Right cardiac atrium (tissue), 5 donors: ENCODE data around the gene RTTN. TPM values are rescaled to one million over a fixed set of nuclear protein-coding genes. Genes with fewer than 3 reads are reported as not detected.

Experiments
- ATAC-seq, 2 donors: fragments of 200-7000 bp; cut with Tn5 transposase; one replicate each; pipeline versions ENCODE4 v1.8.0 to v1.9.1; 2020; ENCODE audit warnings: moderate library complexity in 2 of 2, mild to moderate bottlenecking in 1 of 2
- DNase-seq, 3 donors: peaks; one replicate each; pipeline ENCODE4 v3.0.0-alpha.2; 2020
- H3K27ac ChIP-seq: one replicate; pipeline ENCODE4 v1.5.1; 2013; ENCODE audit warnings: mild to moderate bottlenecking, low read length, control low read depth, moderate library complexity
- H3K27me3 ChIP-seq: one replicate; pipeline ENCODE4 v1.6.1; 2013; ENCODE audit not compliant: control insufficient read depth, insufficient read depth
- H3K4me1 ChIP-seq: one replicate; pipeline ENCODE4 v1.6.1; 2013; ENCODE audit warnings: low read length; ENCODE audit not compliant: control insufficient read depth, insufficient read depth
- H3K4me3 ChIP-seq: one replicate; pipeline ENCODE4 v1.5.1; 2013; ENCODE audit warnings: low read length, control low read depth
- H3K9me3 ChIP-seq: one replicate; pipeline ENCODE4 v1.6.1; 2013; ENCODE audit warnings: low read length; ENCODE audit not compliant: control insufficient read depth
- WGBS: extraction: QIAGEN DNeasy Blood & Tissue Kit; methylation state at CpG from one replicate; pipeline ENCODE4 v1.1.7; 2013; 5-methylcytosine and 5-hydroxymethylcytosine counted together
- intact Hi-C, 4 donors: fragments of 100-400 bp; cut with DNase I; formaldehyde crosslinking; loops; one replicate each; pipeline versions ENCODE4 v1.11.0 to v1.14.0; 2022 to 2023
- polyA plus RNA-seq: library from polyadenylated mRNA; stranded (reverse); fragments of 200-250 nt; gene quantifications from one replicate; pipeline ENCODE4 v1.2.3, GENCODE V29; 2013
- total RNA-seq, 4 donors: library from RNA; stranded (reverse); fragmentation: NEBNext Ultra II Directional; extraction: Animal tissue kit (Norgen Biotek cat#: 25700); gene quantifications; one replicate each; pipeline ENCODE4 v1.2.1, GENCODE V29; 2021
- donor health status: healthy with polysubstance abuse.
- donor health status: DM: no; HTN: yes; CAD: no.
- donor health status: DM: no; HTN: no; CAD: no.
- donor health status: DM: no; HTN: yes; CAD: no; lungs with severe emphysema.
- donor health status: DM: yes; HTN: yes; CAD: no.

The RTTN gene
- total and polyA plus RNA-seq, 5 donors, result 3.8 to 7.9 (median 6.9) TPM

DNA sequence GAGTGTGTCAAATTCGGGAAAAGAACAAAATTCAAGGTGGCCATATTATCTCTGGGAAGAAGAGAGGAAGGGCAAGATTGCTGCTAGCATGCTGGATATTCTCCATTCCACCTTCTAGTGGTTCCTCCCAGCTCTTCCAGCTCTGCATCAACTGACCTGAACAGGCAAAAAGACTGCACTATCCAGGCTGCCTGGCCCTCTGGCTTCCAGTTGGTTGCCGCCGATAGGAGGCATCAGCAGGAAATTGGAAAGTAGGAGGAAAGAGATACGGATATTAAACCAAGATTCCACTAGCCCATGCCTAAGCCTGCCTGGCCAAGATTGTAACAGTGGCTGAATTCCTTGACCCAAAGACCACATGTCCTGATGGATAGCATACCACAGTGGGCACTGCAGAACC, 1.7 kb upstream of the RTTN start:
- intact Hi-C loops, result loop anchor here in 3 of 4 donors (10.0 kb wide), 1 partner anchor 88 kb away; no protein-coding TSS in a partner anchor

DNA sequence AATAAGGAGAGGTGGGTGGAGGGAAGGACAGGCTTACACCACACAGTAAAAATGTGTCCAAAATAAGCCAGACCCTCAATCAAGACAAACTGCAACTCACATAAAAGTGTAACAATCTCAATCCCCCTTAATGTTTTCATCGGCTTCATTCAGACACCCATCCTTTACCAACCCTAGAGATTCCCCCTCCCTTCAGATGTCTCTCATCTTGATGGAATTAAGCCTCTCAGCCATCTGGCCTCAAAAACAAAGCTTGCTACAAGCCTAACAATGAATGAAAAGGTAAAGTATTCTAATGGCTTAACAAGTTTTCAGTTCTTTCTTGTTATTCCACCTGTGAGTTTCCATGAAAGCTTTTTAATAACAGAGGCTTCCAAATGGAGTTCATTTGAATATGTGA, 5.2 kb downstream of the RTTN start:
- DNase-seq (no peak), ATAC-seq (no peak)
- H3K9me3 ChIP-seq, result no peaks in the 10 kb centered on the region
- no peaks in the 10 kb centered on the region for H3K27me3 ChIP-seq
- H3K4me3 ChIP-seq, result no peak overlapping the region
- H3K27ac ChIP-seq, result no peak overlapping the region
- intact Hi-C loops, result loop anchor here in 3 of 4 donors (10.0 kb wide), 1 partner anchor 95 kb away; no protein-coding TSS in a partner anchor
- WGBS, result 0% methylated on average over 1 of the region's 1 CpG
- H3K4me1 ChIP-seq, result no peaks in the 10 kb centered on the region

More for the DNA sequence above, 1.7 kb upstream of the RTTN start:
- WGBS, result 93% methylated on average over 4 of the region's 4 CpGs
- H3K9me3 ChIP-seq, result no peaks in the 10 kb centered on the region
- ATAC-seq (no peak), DNase-seq (no peak)
- no peaks in the 10 kb centered on the region for H3K27me3 ChIP-seq
- H3K4me3 ChIP-seq, result no peak overlapping the region
- no peaks in the 10 kb centered on the region for H3K4me1 ChIP-seq
- no peak overlapping the region for H3K27ac ChIP-seq

DNA sequence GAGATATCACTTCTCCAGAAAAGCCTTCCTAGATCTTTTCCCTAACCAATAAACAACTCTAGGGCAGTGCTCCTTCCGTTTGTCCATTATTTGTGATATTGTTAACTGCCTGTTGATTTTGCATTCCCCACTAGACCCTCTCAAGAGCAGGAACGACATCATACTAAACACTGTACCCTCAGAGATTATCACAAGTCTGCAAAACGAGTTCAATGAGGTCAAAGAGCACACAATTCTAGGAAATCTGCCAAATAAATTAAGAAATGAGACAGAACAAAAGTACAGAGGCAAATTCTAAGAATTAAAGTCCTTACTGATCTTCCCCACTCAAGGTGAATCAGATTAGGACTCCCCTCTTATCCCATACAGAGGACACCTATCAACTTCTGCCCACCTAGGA, 7.6 kb downstream of the RTTN start:
- WGBS, result 33% methylated on average over 3 of the region's 3 CpGs
- Histone ChIP-seq H3K9me3 (no peaks in the 10 kb centered on the region), H3K27me3 (no peaks in the 10 kb centered on the region), H3K4me3 (no peak overlapping the region), H3K4me1 (no peaks in the 10 kb centered on the region), H3K27ac (no peak overlapping the region)
- DNase-seq (no peak), ATAC-seq (no peak)
- intact Hi-C loops, result loop anchor here (2.0 to 5.0 kb wide), 3 partner anchors 234 to 254 kb away; no protein-coding TSS in a partner anchor

DNA sequence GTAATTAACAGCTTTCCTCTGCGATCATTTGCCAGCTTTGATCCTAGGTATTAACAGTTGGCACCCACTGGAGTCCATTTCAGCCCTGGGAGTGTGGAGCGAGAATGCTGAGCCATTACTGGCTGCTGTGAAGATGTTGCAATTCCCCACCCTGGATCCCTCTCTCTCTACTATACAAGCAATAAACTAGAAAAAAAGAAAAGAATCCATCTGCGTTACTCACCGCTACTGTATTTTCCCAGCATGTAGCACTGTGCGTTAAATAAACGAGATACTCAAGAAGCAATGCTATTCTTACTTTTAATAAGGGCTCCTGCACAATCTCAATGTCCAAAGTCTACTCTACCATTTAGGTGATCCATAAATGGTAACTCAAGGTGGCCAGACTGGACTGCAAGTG, 8.5 kb downstream of the RTTN start:
- Histone ChIP-seq H3K4me3 (no peak overlapping the region), H3K4me1 (no peaks in the 10 kb centered on the region), H3K27ac (no peak overlapping the region), H3K27me3 (no peaks in the 10 kb centered on the region), H3K9me3 (no peaks in the 10 kb centered on the region)
- 92% methylated on average over 6 of the region's 6 CpGs for WGBS
- ATAC-seq (no peak), DNase-seq (no peak)
- intact Hi-C loops, result loop anchor here (2.0 to 5.0 kb wide), 3 partner anchors 235 to 255 kb away; no protein-coding TSS in a partner anchor

DNA sequence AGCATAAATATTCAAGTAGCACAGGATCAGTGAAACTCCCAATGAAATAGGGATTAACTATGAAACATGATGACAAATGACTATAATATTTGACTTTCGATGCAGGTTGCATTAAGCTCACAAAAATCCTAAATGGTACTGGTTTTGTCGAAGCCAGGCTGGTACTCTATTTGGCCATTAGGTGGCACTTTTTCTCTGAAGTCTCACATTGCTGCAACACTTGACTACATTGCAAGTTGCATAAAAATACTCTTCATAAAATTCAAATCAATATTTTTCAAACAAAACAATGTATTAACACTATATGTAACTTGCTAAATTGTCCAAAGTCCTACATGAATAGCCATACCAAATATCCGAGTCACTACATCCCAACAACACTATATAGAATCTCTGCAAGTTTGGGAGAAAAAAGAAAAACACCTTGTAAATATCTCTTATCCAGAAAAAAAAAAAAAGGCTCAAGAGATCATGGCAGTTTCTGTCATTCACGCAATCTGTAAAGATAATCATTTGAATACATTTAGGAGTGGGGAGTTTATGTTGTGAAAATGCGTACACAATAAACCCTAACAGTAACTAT, 9.5 kb downstream of the RTTN start:
- H3K9me3 ChIP-seq, result no peaks in the 10 kb centered on the region
- no peak for DNase-seq
- H3K27ac ChIP-seq, result no peak overlapping the region
- H3K27me3 ChIP-seq, result no peaks in the 10 kb centered on the region
- peak; percentile 61 to 64 for ATAC-seq
- H3K4me3 ChIP-seq, result no peak overlapping the region
- no peaks in the 10 kb centered on the region for H3K4me1 ChIP-seq
- intact Hi-C loops, result loop anchor here (2.0 to 5.0 kb wide), 3 partner anchors 236 to 256 kb away; no protein-coding TSS in a partner anchor
- WGBS, result 64% methylated on average over 5 of the region's 5 CpGs

DNA sequence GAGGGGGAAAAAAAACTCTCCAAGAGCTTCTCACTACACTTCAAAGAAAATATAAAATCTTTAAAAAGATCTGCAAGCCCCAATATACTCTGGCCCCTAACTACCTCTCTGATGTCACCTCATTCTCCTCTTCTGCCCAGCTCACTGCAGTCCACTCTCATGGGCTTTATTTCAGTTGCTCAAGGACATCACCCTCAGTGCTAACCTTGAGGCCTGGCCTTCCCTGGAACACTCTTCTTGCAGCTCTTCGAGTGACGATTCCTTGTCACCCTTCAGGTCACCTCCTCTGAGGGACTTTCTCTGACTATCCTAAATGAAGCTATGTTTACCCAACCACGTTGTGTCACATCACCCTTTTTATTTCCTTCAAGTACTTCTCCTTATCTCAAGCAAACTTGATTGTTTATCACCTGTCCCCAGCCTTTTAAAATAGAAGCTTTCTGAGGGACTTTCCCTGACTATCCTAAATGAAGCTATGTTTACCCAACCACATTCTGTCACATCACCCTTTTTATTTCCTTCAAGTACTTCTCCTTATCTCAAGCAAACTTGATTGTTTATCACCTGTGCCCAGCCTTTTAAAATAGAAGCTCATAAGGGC, 10.4 kb downstream of the RTTN start:
- DNase-seq (no peak), ATAC-seq (peak; percentile 56 to 68)
- no peaks in the 10 kb centered on the region for H3K27me3 ChIP-seq
- 66% methylated on average over 3 of the region's 3 CpGs for WGBS
- no peaks in the 10 kb centered on the region for H3K9me3 ChIP-seq
- H3K4me3 ChIP-seq, result no peak overlapping the region
- intact Hi-C loops, result loop anchor here in 3 of 4 donors (2.0 to 5.0 kb wide), 3 partner anchors 237 to 257 kb away; no protein-coding TSS in a partner anchor
- no peak overlapping the region for H3K27ac ChIP-seq
- H3K4me1 ChIP-seq, result no peaks in the 10 kb centered on the region

DNA sequence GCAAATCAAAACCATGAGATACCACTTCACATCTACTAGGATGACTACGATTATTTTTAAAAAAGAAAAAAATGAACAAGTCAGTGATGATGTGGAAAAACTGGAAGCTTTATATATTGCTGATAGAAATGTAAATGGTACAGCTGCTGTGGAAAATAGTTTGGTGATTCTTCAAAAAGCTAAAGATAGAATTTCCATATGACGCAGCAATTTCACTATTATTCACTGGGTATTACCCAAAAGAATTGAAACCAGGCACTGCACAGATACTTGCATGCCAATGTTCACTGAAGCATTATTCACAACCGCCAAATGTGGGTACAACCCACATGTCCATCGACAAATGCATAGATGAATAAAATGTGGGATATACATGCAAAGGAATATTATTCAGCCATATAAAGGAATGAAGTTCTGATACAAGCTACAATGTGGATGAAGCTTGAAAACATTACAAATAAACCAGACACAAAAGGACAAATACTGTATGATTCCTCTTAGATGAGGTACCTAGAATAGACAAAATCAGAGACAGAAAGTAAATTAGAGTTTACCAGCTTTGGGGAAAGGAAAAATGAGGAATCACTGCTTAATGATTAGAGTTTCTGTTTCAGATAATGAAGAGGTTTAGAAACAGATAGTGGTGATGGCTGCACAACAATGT, 11.1 kb downstream of the RTTN start:
- 90% methylated on average over 4 of the region's 4 CpGs for WGBS
- no peaks in the 10 kb centered on the region for H3K4me1 ChIP-seq
- ATAC-seq (no peak), DNase-seq (no peak)
- H3K27me3 ChIP-seq, result no peaks in the 10 kb centered on the region
- H3K4me3 ChIP-seq, result no peak overlapping the region
- no peak overlapping the region for H3K27ac ChIP-seq
- intact Hi-C loops, result loop anchor here in 2 of 4 donors (2.0 to 5.0 kb wide), 2 partner anchors 240 to 253 kb away; no protein-coding TSS in a partner anchor
- H3K9me3 ChIP-seq, result no peaks in the 10 kb centered on the region

DNA sequence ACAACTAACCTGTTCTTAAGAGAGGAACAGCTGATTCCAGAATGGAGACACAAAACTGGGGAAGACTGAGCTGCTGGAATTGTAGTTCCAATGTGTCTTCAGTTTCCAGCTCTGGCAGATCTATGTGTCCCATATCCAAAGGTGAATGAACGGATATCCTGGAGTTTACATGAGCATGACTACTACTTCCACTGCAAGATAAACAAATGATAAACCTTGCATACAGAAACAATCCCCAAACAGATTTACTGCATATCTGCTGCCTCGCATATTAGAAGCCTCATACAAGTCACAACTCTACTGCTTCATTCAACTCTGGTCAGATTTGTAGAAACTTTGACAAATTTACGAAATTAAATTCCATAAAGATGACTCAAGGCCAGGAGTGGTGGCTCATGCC, 15.0 kb downstream of the RTTN start:
- ATAC-seq, result no peak
- no peak for DNase-seq
- no peaks in the 10 kb centered on the region for H3K9me3 ChIP-seq
- H3K4me3 ChIP-seq, result no peak overlapping the region
- H3K4me1 ChIP-seq, result no peaks in the 10 kb centered on the region
- intact Hi-C loops, result loop anchor here in 1 of 4 donors (5.0 kb wide), 1 partner anchor 257 kb away; no protein-coding TSS in a partner anchor
- no peak overlapping the region for H3K27ac ChIP-seq
- no peaks in the 10 kb centered on the region for H3K27me3 ChIP-seq
- 74% methylated on average over 3 of the region's 3 CpGs for WGBS

DNA sequence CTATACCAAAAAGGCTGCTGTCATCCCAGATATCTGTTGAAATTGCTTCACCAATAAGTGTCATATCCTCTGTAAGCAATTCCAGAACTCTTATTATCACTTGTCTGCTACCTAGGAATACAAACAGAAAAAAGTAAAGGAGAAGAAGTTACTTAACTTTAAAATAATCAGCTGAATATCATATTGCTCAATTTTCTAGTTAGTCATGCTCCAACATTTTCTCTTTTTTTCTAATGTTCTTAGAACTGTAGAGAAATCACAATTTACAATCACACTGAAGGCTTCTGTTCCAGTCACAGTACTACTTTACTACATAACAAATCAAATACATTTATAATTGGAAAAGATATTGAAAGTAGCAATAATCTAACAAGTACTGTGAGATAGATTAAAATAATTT, 17.4 kb downstream of the RTTN start:
- DNase-seq (no peak), ATAC-seq (no peak)
- no peaks in the 10 kb centered on the region for H3K9me3 ChIP-seq
- no peak overlapping the region for H3K27ac ChIP-seq
- intact Hi-C loops, result no loop called here
- H3K27me3 ChIP-seq, result no peaks in the 10 kb centered on the region
- no peak overlapping the region for H3K4me3 ChIP-seq
- H3K4me1 ChIP-seq, result no peaks in the 10 kb centered on the region

DNA sequence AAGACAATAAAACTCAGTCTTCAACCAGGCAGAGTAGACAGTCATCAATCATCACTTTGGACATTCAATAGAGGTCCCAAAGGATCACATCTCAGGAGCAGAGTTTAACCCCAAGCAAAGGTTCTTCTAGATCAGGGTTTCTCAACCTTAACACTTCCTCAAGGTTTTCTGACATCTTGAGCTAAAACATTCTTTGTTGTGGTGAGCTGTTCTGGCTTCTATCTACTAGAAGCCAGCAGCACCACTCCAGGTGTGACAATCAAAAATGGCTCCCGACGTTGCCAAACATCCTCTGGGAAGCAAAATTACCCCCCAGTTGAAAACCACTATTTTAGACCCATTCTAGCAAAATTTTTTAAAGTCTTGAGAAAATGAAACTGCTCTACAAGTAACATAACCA, 22.0 kb downstream of the RTTN start:
- DNase-seq (no peak), ATAC-seq (no peak)
- Histone ChIP-seq H3K4me1 (no peaks in the 10 kb centered on the region), H3K4me3 (no peak overlapping the region), H3K27me3 (no peaks in the 10 kb centered on the region), H3K9me3 (no peaks in the 10 kb centered on the region), H3K27ac (no peak overlapping the region)
- 94% methylated on average over 2 of the region's 2 CpGs for WGBS
- intact Hi-C loops, result no loop called here

DNA sequence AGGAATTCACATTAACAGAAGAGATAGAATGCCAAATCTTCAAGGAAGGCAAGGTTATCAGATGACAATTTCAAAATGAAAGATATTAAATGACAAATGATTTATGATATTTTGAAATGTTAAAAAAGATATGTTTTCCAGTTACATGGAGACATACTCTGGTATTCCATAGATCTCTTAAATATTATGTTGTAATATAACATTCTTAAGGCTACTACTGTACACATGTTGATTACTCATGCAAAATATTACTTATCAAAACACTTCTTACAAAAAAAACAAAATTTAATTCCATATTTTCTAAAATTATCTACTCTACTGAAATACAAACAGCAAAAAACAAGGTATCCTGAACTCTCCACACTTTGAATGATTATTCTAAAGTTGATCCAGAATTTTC, 22.9 kb downstream of the RTTN start:
- no peak for ATAC-seq
- DNase-seq, result no peak
- H3K27me3 ChIP-seq, result no peaks in the 10 kb centered on the region
- H3K27ac ChIP-seq, result no peak overlapping the region
- no peaks in the 10 kb centered on the region for H3K9me3 ChIP-seq
- intact Hi-C loops, result no loop called here
- no peaks in the 10 kb centered on the region for H3K4me1 ChIP-seq
- H3K4me3 ChIP-seq, result no peak overlapping the region
